Lower lobe of right lung (tissue), 2 donors: ENCODE data around the gene SESTD1. TPM values are rescaled to one million over a fixed set of nuclear protein-coding genes. Genes with fewer than 3 reads are reported as not detected.
"Not testable (repeated sequence)": the region's sequence is repeated elsewhere in the genome, so short reads cannot be mapped to it uniquely, and the experiment has no call there.

Experiments
- ATAC-seq, 2 donors: fragments of 200-7000 bp; cut with Tn5 transposase; one replicate each; pipeline ENCODE4 v1.9.1; 2020 to 2022; ENCODE audit warnings: mild to moderate bottlenecking in 2 of 2, moderate library complexity in 2 of 2
- DNase-seq: peaks from one replicate; pipeline ENCODE4 v3.0.0-alpha.2; 2020
- H3K27ac ChIP-seq: fragments of 200-600 bp; one replicate; pipeline ENCODE4 v1.8.0; 2022
- H3K27me3 ChIP-seq: fragments of 200-600 bp; one replicate; pipeline ENCODE4 v1.8.0; 2022; ENCODE audit warnings: low read depth
- H3K36me3 ChIP-seq: fragments of 200-600 bp; one replicate; pipeline ENCODE4 v1.8.0; 2022; ENCODE audit warnings: mild to moderate bottlenecking
- H3K4me1 ChIP-seq: fragments of 200-600 bp; one replicate; pipeline ENCODE4 v1.8.0; 2022
- H3K4me3 ChIP-seq: fragments of 200-600 bp; one replicate; pipeline ENCODE4 v1.8.0; 2022; ENCODE audit warnings: mild to moderate bottlenecking
- H3K9me3 ChIP-seq: fragments of 200-600 bp; one replicate; pipeline ENCODE4 v1.8.0; 2022
- intact Hi-C: fragments of 100-400 bp; cut with DNase I; formaldehyde crosslinking; loops from one replicate; pipeline ENCODE4 v1.11.0; 2022
- total RNA-seq: library from RNA; stranded (reverse); fragmentation: NEBNext Ultra II Directional; extraction: Animal tissue kit (Norgen Biotek cat#: 25700); gene quantifications from one replicate; pipeline ENCODE4 v1.2.1, GENCODE V29; 2021
- TF ChIP-seq, protein P1 (sequence below): fragments of 200-600 bp; IDR thresholded peaks from one replicate; pipeline ENCODE4 v1.8.0; 2022; ENCODE audit warnings: antibody characterized with exemption, mild to moderate bottlenecking
- donor health status: DM: no; HTN: yes; CAD: no; lungs with severe emphysema.

SESTD1 gene
- total RNA-seq, 1 donor from 2014 or later, result 107 TPM

DNA sequence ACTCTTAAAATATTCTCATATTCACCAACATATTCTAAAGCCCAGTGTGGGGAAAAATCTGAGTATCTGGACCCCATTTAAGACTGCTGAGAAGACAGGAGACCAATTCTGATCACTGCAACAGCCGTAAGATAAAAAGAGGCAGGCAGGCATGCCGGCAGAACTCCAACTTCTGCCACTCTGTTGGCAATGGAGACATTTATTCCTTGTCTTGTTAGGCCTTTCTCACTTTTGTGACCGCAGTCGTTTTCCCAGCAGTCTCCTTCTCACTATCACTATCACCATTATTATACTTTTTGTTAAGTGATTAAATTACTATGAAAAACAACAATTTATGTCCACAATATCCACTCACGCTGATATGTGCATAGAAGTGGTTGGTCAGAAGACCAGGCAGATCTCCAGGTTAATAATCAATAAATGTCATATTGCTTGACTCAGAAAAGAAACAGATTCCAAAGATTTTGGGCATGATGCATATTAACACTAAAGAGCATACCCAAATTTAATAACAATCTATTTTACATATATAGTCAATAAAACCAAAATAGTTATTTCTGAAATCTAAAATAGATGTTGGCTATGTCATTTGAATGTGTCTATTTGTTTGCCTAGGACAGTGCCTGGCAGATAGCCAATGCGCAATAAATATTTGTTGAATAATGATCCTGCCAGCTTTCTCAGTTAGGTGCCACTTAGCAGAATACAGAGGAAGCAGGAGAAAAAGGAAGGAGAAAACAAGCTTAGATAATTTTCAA, 38.2 kb downstream of the SESTD1 start:
- H3K36me3 ChIP-seq, result no peaks in the 10 kb centered on the region
- peak in 1 of 2 donors; percentile 23 for ATAC-seq
- intact Hi-C loops, result no loop called here

DNA sequence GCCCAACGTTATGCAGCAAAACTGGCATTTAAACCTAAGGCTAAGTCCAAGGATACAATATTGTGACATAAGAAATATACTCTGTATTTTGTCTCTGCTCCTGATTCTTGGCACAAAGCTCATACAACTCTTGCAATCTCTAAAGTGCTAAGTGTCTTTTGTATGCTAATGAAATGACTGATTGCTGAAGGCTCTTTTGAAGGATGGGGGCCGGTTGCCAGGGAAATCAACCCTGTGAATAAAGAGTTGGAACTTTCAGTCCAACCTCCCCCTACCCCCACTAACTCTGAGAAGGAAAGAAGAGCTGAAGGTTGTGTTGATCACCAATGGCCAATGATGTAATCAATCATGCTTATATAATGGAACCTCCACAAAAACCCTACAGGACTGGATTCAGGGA, 40.3 kb downstream of the SESTD1 start:
- no peaks in the 10 kb centered on the region for H3K36me3 ChIP-seq
- no peak overlapping the region for H3K27ac ChIP-seq
- intact Hi-C loops, result no loop called here
- DNase-seq (no peak), ATAC-seq (no peak)
- peaks cover 28% of the 10 kb centered on the region for H3K4me1 ChIP-seq
- no peaks in the 10 kb centered on the region for H3K27me3 ChIP-seq
- H3K4me3 ChIP-seq, result no peak overlapping the region
- TF ChIP-seq, protein P1, sequence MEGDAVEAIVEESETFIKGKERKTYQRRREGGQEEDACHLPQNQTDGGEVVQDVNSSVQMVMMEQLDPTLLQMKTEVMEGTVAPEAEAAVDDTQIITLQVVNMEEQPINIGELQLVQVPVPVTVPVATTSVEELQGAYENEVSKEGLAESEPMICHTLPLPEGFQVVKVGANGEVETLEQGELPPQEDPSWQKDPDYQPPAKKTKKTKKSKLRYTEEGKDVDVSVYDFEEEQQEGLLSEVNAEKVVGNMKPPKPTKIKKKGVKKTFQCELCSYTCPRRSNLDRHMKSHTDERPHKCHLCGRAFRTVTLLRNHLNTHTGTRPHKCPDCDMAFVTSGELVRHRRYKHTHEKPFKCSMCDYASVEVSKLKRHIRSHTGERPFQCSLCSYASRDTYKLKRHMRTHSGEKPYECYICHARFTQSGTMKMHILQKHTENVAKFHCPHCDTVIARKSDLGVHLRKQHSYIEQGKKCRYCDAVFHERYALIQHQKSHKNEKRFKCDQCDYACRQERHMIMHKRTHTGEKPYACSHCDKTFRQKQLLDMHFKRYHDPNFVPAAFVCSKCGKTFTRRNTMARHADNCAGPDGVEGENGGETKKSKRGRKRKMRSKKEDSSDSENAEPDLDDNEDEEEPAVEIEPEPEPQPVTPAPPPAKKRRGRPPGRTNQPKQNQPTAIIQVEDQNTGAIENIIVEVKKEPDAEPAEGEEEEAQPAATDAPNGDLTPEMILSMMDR, result no peak
- H3K9me3 ChIP-seq, result no peaks in the 10 kb centered on the region

More for the DNA sequence above, 38.2 kb downstream of the SESTD1 start:
- H3K27ac ChIP-seq, result no peak overlapping the region
- no peaks in the 10 kb centered on the region for H3K27me3 ChIP-seq
- no peak for DNase-seq
- peaks cover 29% of the 10 kb centered on the region for H3K4me1 ChIP-seq
- H3K9me3 ChIP-seq, result no peaks in the 10 kb centered on the region
- TF ChIP-seq, protein P1, result no peak
- H3K4me3 ChIP-seq, result no peak overlapping the region

DNA sequence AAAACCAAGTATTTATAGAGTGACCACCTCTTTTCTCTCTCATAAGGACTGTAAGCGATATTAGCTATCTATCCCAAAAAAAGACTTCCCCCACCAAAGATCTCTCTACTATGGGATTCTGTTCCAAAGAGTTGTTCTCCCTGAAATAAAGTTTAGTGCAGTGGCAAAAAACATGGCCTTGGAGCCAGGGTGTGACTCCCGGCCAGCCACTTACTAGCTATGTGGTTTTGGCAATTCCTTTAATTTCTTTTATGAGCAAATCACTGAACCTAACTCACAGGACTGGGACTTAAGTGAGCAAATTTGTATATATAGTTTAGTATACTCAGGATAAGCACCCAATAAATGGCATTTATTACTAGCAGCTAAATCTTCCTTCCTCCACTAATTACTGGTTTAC, 42.6 kb downstream of the SESTD1 start:
- intact Hi-C loops, result no loop called here
- DNase-seq, result no peak
- Histone ChIP-seq H3K9me3 (no peaks in the 10 kb centered on the region), H3K27me3 (no peaks in the 10 kb centered on the region), H3K27ac (no peak overlapping the region), H3K4me3 (no peak overlapping the region), H3K4me1 (peaks cover 35% of the 10 kb centered on the region), H3K36me3 (no peaks in the 10 kb centered on the region)
- ATAC-seq, result no peak
- TF ChIP-seq, protein P1, result no peak

DNA sequence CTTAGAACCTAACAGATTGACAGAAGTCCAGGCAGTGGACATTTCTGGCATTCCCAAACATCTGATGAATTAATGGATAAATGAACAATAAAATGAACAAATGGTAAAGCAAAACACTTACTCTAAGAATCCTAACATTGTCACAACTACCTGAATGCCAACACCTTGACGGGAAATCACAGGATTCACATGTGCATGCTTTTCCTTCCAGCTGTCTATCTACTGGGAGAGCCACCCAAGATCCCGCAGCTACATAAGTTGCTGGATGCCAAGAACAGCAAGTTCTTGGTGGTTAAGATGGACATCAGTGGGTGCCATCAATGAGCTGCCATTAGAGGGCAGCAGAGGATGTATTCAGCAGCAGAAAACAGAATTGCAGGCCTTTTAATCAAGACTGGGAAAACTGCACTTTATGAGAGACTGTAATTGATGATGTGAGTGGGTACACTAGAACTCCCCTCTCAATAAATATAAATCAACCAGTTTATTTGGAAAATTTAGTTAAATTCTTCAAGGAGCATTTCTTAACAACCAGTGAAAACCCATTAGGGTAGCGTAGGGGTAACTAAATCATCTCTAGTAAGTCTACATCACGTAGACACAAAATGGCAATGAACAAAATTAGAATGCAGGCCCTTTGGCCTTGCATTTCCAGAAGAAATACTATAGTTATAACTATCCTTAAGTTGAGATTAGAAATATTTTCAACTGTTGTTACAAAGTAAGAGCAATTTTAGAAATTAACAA, 45.6 kb downstream of the SESTD1 start:
- intact Hi-C loops, result no loop called here

DNA sequence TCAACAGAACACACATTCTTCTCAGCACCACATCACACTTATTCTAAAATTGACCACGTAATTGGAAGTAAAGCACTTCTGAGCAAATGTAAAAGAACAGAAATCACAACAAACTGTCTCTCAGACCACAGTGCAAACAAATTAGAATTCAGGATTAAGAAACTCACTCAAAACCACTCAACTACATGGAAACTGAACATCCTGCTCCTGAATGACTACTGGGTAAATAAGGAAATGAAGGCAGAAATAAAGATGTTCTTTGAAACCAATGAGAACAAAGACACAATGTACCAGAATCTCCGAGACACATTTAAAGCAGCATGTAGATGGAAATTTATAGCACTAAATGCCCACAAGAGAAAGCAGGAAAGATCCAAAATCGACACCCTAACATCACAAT, 50.0 kb downstream of the SESTD1 start:
- Histone ChIP-seq H3K9me3 (peaks cover 10% of the 10 kb centered on the region), H3K4me1 (peaks cover 13% of the 10 kb centered on the region), H3K27ac (peak overlapping the region; percentile 16)
- H3K4me3 ChIP-seq, H3K27me3 ChIP-seq, ATAC-seq, intact Hi-C loops, DNase-seq, H3K36me3 ChIP-seq: not testable (repeated sequence)

More for the DNA sequence above, 45.6 kb downstream of the SESTD1 start:
- ATAC-seq (peak; percentile 89 to 92), DNase-seq (peak; percentile 55)
- no peaks in the 10 kb centered on the region for H3K27me3 ChIP-seq
- peaks cover 21% of the 10 kb centered on the region for H3K4me1 ChIP-seq
- no peak overlapping the region for H3K4me3 ChIP-seq
- no peak overlapping the region for H3K27ac ChIP-seq
- peaks cover 4% of the 10 kb centered on the region for H3K9me3 ChIP-seq
- no peaks in the 10 kb centered on the region for H3K36me3 ChIP-seq
- TF ChIP-seq, protein P1, result peak; percentile 89

DNA sequence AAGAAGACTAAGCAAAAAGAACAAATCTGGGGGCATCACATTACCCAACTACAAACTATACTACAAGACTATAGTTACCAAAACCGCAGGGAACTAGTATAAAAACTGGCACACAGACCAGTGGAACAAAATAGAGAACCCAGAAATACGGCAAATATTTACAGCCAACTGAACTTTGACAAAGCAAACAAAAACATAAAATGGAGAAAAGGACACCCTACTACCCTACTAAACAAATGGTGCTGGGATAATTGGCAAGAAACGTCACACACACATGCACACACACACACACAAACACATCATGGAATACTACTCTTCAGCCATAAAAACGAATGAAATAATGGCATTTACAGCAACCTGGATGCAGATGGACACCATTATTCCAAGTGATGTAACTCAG, 53.3 kb downstream of the SESTD1 start:
- Histone ChIP-seq H3K27me3 (no peaks in the 10 kb centered on the region), H3K27ac (no peak overlapping the region), H3K4me1 (no peaks in the 10 kb centered on the region), H3K9me3 (peaks cover 23% of the 10 kb centered on the region), H3K4me3 (no peak overlapping the region), H3K36me3 (no peaks in the 10 kb centered on the region)
- DNase-seq, result no peak
- TF ChIP-seq, protein P1, result no peak
- no peak for ATAC-seq
- intact Hi-C loops, result no loop called here

DNA sequence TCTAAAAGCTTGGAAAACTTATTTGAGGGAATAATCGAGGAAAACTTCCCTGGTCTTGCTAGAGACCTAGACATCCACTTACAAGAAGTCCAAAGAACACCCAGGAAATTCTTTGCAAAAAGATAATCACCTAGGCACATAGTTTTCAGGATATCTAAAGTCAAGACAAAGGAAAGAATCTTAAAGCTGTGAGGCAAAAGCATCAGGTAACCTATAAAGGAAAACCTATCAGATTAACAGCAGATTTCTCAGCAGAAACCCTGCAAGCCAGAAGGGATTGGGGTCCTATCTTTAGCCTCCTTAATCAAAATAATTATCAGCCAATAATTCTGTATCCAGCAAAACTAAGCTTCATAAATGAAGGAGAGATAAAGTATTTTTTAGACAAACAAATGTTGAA, 56.4 kb downstream of the SESTD1 start:
- DNase-seq, H3K4me1 ChIP-seq, ATAC-seq, H3K36me3 ChIP-seq, H3K4me3 ChIP-seq, intact Hi-C loops, H3K27ac ChIP-seq, H3K27me3 ChIP-seq: not testable (repeated sequence)
- peaks cover 23% of the 10 kb centered on the region for H3K9me3 ChIP-seq
